ENCODE results near the gene CEBPB.

DNA sequence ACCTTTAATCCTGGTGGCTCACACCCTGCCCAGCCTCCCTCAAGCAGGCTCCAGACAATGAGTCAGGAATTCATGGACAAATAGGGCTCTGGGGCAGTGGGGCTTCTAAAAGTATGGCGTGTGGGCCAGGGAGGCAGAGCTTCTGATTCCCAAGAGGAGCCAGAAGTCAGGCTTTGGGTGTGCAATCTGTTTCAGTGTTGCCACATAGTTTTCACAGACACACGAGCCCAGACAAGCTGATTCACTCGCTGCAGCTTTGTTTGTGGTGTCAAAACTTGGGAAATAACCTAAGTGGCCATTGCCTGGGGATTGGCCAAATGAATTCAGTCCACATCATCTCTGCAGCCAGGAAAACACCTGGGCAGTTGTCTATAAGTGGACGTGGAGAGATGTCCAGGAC lies 46.3 kb upstream of the CEBPB start:
- no peak for TF ChIP-seq POLR2AphosphoS5 (IDR thresholded peaks at IDR 0.05; ENCODE audit: low read depth, low read length)
- no peak for TF ChIP-seq TAF1 (IDR thresholded peaks at IDR 0.05; ENCODE audit: borderline replicate concordance, insufficient read depth, low read length)
